ENCODE data around the gene CPNE8.

CPNE8 gene

DNA sequence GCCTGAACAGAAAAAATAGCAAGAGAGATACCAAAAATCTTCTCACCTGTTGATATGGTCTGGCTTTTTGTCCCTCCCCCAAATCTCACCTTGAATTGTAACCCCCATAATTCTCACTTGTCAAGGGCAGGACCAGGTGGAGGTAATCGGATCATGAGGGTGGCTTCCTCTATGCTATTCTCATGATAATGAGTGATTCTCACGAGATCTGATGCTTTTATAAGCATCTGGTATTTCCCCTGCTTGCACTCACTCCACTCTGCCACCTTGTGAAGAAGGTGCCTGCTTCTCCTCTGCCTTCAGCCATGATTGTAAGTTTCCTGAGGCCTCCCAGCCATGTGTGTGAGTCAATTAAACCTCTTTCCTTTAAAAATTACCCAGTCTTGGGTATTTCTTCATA lies 291.2 kb downstream of the CPNE8 start:
- Histone ChIP-seq H3K27ac (no peak overlapping the region), H3K4me3 (ENCODE audit: low read depth, low read length) (no peak overlapping the region), H3K27me3 (replicated peaks) (no peaks in the 10 kb centered on the region), H3K36me3 (replicated peaks) (no peaks in the 10 kb centered on the region)
- TF ChIP-seq, protein P1, sequence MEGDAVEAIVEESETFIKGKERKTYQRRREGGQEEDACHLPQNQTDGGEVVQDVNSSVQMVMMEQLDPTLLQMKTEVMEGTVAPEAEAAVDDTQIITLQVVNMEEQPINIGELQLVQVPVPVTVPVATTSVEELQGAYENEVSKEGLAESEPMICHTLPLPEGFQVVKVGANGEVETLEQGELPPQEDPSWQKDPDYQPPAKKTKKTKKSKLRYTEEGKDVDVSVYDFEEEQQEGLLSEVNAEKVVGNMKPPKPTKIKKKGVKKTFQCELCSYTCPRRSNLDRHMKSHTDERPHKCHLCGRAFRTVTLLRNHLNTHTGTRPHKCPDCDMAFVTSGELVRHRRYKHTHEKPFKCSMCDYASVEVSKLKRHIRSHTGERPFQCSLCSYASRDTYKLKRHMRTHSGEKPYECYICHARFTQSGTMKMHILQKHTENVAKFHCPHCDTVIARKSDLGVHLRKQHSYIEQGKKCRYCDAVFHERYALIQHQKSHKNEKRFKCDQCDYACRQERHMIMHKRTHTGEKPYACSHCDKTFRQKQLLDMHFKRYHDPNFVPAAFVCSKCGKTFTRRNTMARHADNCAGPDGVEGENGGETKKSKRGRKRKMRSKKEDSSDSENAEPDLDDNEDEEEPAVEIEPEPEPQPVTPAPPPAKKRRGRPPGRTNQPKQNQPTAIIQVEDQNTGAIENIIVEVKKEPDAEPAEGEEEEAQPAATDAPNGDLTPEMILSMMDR (IDR thresholded peaks at IDR 0.05; ENCODE audit: low read depth, low read length, missing control alignments) = no peak
- DNase-seq = no peak
- in situ Hi-C loops (cut with HindIII; ENCODE audit: low pct_ligation_motif_present, low sequenced_read_pairs) = no loop called here

DNA sequence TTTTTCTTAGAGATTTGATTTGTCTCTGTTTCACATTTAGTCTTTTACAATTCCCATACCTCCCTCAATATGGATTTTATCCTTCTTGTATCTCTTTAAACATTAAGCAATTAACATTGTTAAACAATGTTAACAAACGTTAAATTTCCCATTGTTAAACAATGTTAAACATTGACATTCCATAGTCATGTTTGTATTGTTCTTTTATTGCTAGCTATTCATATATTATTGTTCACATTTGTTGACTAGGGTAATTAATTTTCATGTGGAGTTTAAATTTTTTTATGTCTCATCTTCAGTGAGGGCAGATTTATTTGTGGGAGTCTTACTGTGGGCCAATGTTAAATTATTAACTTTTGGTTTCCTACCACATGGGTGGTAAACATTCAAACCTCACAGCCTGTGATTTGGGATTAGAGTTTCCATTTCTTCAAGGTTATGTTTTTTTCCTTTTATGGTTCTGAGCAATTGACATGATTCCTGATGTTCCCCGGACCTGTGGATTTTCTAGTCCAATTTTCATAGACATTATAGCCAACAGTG lies 294.5 kb downstream of the CPNE8 start:
- no peaks in the 10 kb centered on the region for H3K36me3 ChIP-seq (replicated peaks)
- TF ChIP-seq, protein P1 (IDR thresholded peaks at IDR 0.05; ENCODE audit: low read depth, low read length, missing control alignments) = no peak
- H3K27ac ChIP-seq = no peak overlapping the region
- no peaks in the 10 kb centered on the region for H3K27me3 ChIP-seq (replicated peaks)
- no peak for DNase-seq
- in situ Hi-C loops (cut with HindIII; ENCODE audit: low pct_ligation_motif_present, low sequenced_read_pairs) = no loop called here
- no peak overlapping the region for H3K4me3 ChIP-seq (ENCODE audit: low read depth, low read length)

DNA sequence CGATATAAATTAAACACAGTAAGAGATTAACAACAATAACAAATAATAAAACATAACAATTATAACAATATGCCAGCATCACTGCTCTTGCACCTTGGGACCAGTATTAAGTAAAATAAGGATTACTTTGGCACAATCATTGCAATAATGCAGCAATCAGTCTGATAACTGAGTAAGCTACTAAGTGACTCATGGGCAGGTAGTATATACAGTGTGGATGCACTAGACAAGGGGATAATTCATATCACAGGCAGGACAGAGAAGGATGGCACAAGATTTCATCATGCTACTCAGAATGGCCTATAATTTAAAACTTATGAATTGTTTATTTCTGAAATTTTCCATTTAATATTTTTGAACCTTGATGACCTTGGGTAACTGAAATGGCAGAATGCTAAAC lies 298.1 kb downstream of the CPNE8 start:
- H3K36me3 ChIP-seq (replicated peaks) = no peaks in the 10 kb centered on the region
- no peak overlapping the region for H3K4me3 ChIP-seq (ENCODE audit: low read depth, low read length)
- in situ Hi-C loops (cut with HindIII; ENCODE audit: low pct_ligation_motif_present, low sequenced_read_pairs) = no loop called here
- no peak for DNase-seq
- TF ChIP-seq, protein P1 (IDR thresholded peaks at IDR 0.05; ENCODE audit: low read depth, low read length, missing control alignments) = no peak
- H3K27ac ChIP-seq = no peak overlapping the region
- no peaks in the 10 kb centered on the region for H3K27me3 ChIP-seq (replicated peaks)

All from brain microvascular endothelial cell (primary cell).